GM12878 (cell line): ENCODE results near the gene NUTM1. TPM values are rescaled to one million over a fixed set of nuclear protein-coding genes. Genes with fewer than 3 reads are reported as not detected.

ENCODE experiments used
- ATF7 ChIP-seq: fragments of 450-650 bp; IDR thresholded peaks from 2 replicates; pipeline ENCODE4 v1.6.1; 2016; ENCODE audit warnings: low read depth, mild to moderate bottlenecking
- BCL3 ChIP-seq: IDR thresholded peaks from 2 replicates; pipeline ENCODE4 v1.6.1; 2011; ENCODE audit warnings: borderline replicate concordance, low read depth, mild to moderate bottlenecking, moderate library complexity, low read length; ENCODE audit not compliant: insufficient read depth, poor library complexity, severe bottlenecking
- BHLHE40 ChIP-seq, 2 experiments: fragments of 450-650 bp in 1 of 2; IDR thresholded peaks; 2 replicates each; pipeline ENCODE4 v1.6.1; 2011 to 2017; ENCODE audit warnings: low read depth in 2 of 2, borderline replicate concordance in 1 of 2, improper control_type of control experiment in 1 of 2, low read length in 1 of 2, mild to moderate bottlenecking in 1 of 2
- BMI1 ChIP-seq: fragments of 450-650 bp; IDR thresholded peaks from 2 replicates; pipeline ENCODE4 v1.6.1; 2016; ENCODE audit warnings: mild to moderate bottlenecking, moderate library complexity, borderline replicate concordance
- CBX5 ChIP-seq: sonication (generic); IDR thresholded peaks from 2 replicates; pipeline ENCODE4 v1.6.1; 2016; ENCODE audit warnings: low read depth, moderate library complexity, mild to moderate bottlenecking, inconsistent platforms
- CHD1 ChIP-seq: IDR thresholded peaks from 2 replicates; pipeline ENCODE4 v1.6.1; 2012; ENCODE audit warnings: low read depth, low read length, improper control_type of control experiment
- CHD4 ChIP-seq: fragments of 200-600 bp; sonication (generic); IDR thresholded peaks from 2 replicates; pipeline ENCODE4 v1.6.1; 2016; ENCODE audit warnings: mild to moderate bottlenecking
- EGR1 ChIP-seq, 2 experiments: IDR thresholded peaks; 1 replicate in 1 of 2; 2 replicates in 1 of 2; pipeline ENCODE4 v1.6.1; 2011 to 2012; ENCODE audit warnings: low read depth in 2 of 2, low read length in 2 of 2, borderline replicate concordance in 1 of 2, mild to moderate bottlenecking in 1 of 2, moderate library complexity in 1 of 2
- ESRRA ChIP-seq: IDR thresholded peaks from 2 replicates; pipeline ENCODE4 v1.6.1; 2012; ENCODE audit warnings: mild to moderate bottlenecking, low read length, improper control_type of control experiment
- GABPA ChIP-seq: IDR thresholded peaks from 2 replicates; pipeline ENCODE4 v1.6.1; 2014; ENCODE audit warnings: antibody characterized with exemption, low read depth, mild to moderate bottlenecking, inconsistent platforms
- KLF5 ChIP-seq: fragments of 450-650 bp; IDR thresholded peaks from 2 replicates; pipeline ENCODE4 v1.6.1; 2014; ENCODE audit warnings: mild to moderate bottlenecking; ENCODE audit not compliant: partially characterized antibody
- MAX ChIP-seq: IDR thresholded peaks from 2 replicates; pipeline ENCODE4 v1.6.1; 2012; ENCODE audit warnings: low read depth, low read length, improper control_type of control experiment
- MTA2 ChIP-seq: fragments of 450-650 bp; IDR thresholded peaks from 2 replicates; pipeline ENCODE4 v1.6.1; 2016; ENCODE audit warnings: low read depth, mild to moderate bottlenecking, moderate library complexity
- MTA3 ChIP-seq: IDR thresholded peaks from 2 replicates; pipeline ENCODE4 v1.6.1; 2012; ENCODE audit warnings: low read length, inconsistent platforms, borderline replicate concordance
- NBN ChIP-seq: fragments of 450-650 bp; IDR thresholded peaks from 2 replicates; pipeline ENCODE4 v1.6.1; 2016
- NR2F1 ChIP-seq: fragments of 450-650 bp; conservative IDR thresholded peaks from 2 replicates; pipeline ENCODE4 v1.6.1; 2017; ENCODE audit warnings: mild to moderate bottlenecking
- NRF1 ChIP-seq: conservative IDR thresholded peaks from 2 replicates; pipeline ENCODE4 v1.6.1; 2011; ENCODE audit warnings: mild to moderate bottlenecking, low read depth, low read length, improper control_type of control experiment
- REST ChIP-seq: IDR thresholded peaks from 2 replicates; pipeline ENCODE4 v1.6.1; 2012; ENCODE audit warnings: mild to moderate bottlenecking, low read depth, low read length
- SPI1 ChIP-seq: IDR thresholded peaks from 2 replicates; pipeline ENCODE4 v1.6.1; 2011; ENCODE audit warnings: low read depth, mild to moderate bottlenecking, low read length, moderate library complexity, borderline replicate concordance; ENCODE audit not compliant: insufficient read depth
- TCF12 ChIP-seq: IDR thresholded peaks from 2 replicates; pipeline ENCODE4 v1.6.1; 2011; ENCODE audit warnings: low read depth, mild to moderate bottlenecking, low read length
- TCF3 ChIP-seq: IDR thresholded peaks from 2 replicates; pipeline ENCODE4 v1.6.1; 2012; ENCODE audit warnings: low read depth, mild to moderate bottlenecking, low read length, borderline replicate concordance; ENCODE audit not compliant: insufficient read depth
- ZNF207 ChIP-seq: fragments of 450-650 bp; IDR thresholded peaks from 2 replicates; pipeline ENCODE4 v1.6.1; 2014; ENCODE audit warnings: antibody characterized with exemption, mild to moderate bottlenecking, borderline replicate concordance
- ZNF217 ChIP-seq: fragments of 450-650 bp; IDR thresholded peaks from 2 replicates; pipeline ENCODE4 v1.6.1; 2017; ENCODE audit warnings: antibody characterized with exemption, mild to moderate bottlenecking
- ZSCAN29 ChIP-seq: fragments of 450-650 bp; IDR thresholded peaks from 2 replicates; pipeline ENCODE4 v1.6.1; 2017; ENCODE audit warnings: mild to moderate bottlenecking, moderate library complexity
- polyA plus RNA-seq, 11 experiments: library from polyadenylated mRNA; depleted of rRNA in 4 of 11; unstranded in 6 of 11; stranded (reverse) in 5 of 11; fragments of >200 nt; fragmentation: Nextera tagmentation in 4 of 11; fragmentation: Illumina TruSeq in 1 of 11; extraction: Ambion mirVana in 4 of 11; extraction: Trizol in 1 of 11; gene quantifications; 1 replicate in 1 of 11; 2 replicates in 10 of 11; pipeline versions ENCODE4 v1.2.1 to v1.2.3, GENCODE V29; 2011 to 2016; ENCODE audit warnings: inconsistent platforms in 2 of 11, missing spikeins in 2 of 11, low read depth in 1 of 11
- total RNA-seq, 4 experiments: library from RNA; depleted of rRNA in 3 of 4; stranded (reverse); fragments of >200 nt in 3 of 4; fragmentation: Illumina TruSeq in 1 of 4; extraction: Trizol in 1 of 4; gene quantifications; 2 replicates each; pipeline versions ENCODE4 v1.2.1 to v1.2.3, GENCODE V29; 2013 to 2021
- TF ChIP-seq, protein P1 (sequence below): fragments of 450-650 bp; IDR thresholded peaks from 2 replicates; pipeline ENCODE4 v1.6.1; 2014; ENCODE audit warnings: mild to moderate bottlenecking

The NUTM1 gene
- total and polyA plus RNA-seq, 10 of the 15 experiments (the other 5 are each of a cell fraction or from before 2014, with no cell fraction given), result under 0.01 to 0.05 TPM; not detected in 8

- TF ChIP-seq SPI1 (no peak), TCF12 (no peak), CHD1 (no peak), CBX5 (no peak), ESRRA (no peak), BMI1 (peak; percentile 59; the same call in 1 of the 2 replicates), GABPA (peak; percentile 91), BHLHE40 (IDR thresholded peaks at IDR 0.05; ENCODE audit: borderline replicate concordance in 1 of 2, low read depth in 2 of 2, low read length in 1 of 2) (peak; percentile 94), BCL3 (peak; percentile 23), CHD4 (no peak), NBN (peak; percentile 92), REST (no peak), NRF1 (no peak; the same call in 1 of the 2 replicates), NR2F1 (no peak), MTA2 (peak; percentile 56; the same call in 1 of the 2 replicates), KLF5 (peak; percentile 25), ZSCAN29 (no peak), EGR1 (IDR thresholded peaks at IDR 0.05; ENCODE audit: borderline replicate concordance in 1 of 2, low read depth in 2 of 2, low read length in 2 of 2) (peak; percentile 14 to 82), ZNF217 (peak; percentile 94), ATF7 (peak; percentile 93), TCF3 (no peak), ZNF207 (peak; percentile 71; the same call in 1 of the 2 replicates), MAX (peak; percentile 93), MTA3 (peak; percentile 31; the same call in 1 of the 2 replicates)
- TF ChIP-seq, protein P1, sequence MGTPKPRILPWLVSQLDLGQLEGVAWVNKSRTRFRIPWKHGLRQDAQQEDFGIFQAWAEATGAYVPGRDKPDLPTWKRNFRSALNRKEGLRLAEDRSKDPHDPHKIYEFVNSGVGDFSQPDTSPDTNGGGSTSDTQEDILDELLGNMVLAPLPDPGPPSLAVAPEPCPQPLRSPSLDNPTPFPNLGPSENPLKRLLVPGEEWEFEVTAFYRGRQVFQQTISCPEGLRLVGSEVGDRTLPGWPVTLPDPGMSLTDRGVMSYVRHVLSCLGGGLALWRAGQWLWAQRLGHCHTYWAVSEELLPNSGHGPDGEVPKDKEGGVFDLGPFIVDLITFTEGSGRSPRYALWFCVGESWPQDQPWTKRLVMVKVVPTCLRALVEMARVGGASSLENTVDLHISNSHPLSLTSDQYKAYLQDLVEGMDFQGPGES, result no peak
Observed at GRCh38 chr15:34342737-34343575, at the start of gene NUTM1, which contains the start of gene NOP10 (continued).
